ENCODE measurements around the gene GIT2. TPM values are rescaled to one million over a fixed set of nuclear protein-coding genes. Genes with fewer than 3 reads are reported as not detected.
A peak's percentile ranks its signal among the peaks of the same experiment; 100 is the strongest.
"Not testable (repeated sequence)": the region's sequence is repeated elsewhere in the genome, so short reads cannot be mapped to it uniquely, and the experiment has no call there.

GIT2 gene
- total RNA-seq, 1 donor from 2014 or later = 43.6 TPM

GRCh38 chr12:109892748-109893147 is 103.4 kb downstream of the GIT2 start:
- no peak for DNase-seq (ENCODE audit: low spot score)

DNA sequence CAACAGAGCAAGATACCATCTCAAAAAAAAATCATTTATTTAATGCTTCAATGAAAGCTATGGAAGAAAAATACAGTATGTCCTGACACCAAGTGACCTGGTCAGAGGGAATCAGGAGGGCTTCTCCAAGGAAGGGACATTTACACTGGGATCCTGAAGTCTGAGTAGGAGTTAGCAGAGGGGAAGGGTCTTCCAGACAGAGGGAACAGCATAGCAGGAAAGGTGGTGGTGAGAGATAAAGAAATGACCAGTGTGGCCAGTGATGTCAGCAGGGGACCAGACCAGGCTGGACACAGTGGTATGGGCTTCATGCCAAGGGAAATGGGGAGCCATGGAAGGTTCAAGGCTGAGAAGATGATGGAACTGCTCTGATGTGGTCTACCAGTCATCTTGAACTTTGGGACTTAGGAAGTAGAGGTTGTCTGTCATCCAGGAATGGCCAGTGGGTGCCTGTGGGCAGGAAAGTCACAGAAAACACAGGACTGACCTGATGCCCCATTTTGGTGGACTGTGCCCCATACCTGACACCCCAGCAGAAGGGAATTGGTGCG is 103.9 kb downstream of the GIT2 start:
- DNase-seq (ENCODE audit: low spot score) = no peak

- DNase-seq (ENCODE audit: low spot score) = not testable (repeated sequence)
Measured at GRCh38 chr12:109891731-109892130, 104.4 kb downstream of the GIT2 start.

DNA sequence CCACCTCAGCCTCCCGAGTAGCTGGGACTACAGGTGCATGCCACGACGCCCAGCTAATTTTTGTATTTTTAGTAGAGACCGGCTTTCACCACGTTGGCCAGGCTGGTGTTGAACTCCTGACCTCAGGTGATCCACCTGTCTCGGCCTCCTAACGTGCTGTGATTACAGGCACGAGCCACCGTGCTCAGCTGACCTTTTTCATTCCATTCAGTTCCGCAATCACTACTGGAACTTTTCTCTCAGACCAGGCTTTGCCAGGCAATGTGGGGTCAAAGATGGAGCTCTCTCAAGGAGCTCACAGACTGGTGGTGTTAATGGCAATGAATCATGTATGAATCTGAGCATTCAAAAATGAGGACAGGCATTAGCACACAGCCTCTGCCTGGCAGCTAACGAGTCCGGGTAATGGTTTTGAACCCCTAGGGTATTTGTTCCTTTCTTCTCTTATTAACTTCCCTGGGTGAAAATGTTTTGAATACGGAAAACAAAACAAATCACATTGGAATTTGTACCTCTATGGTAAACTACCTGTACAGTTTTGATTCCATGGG is 105.5 kb downstream of the GIT2 start:
- no peak for DNase-seq (ENCODE audit: low spot score)

GRCh38 chr12:109888179-109889020 is 107.8 kb downstream of the GIT2 start:
- no peak for DNase-seq (ENCODE audit: low spot score)

- no peak for DNase-seq (ENCODE audit: low spot score)
Measured at GRCh38 chr12:109885616-109886015, 110.6 kb downstream of the GIT2 start.

- no peak for DNase-seq (ENCODE audit: low spot score)
Measured at GRCh38 chr12:109883461-109883860, 112.7 kb downstream of the GIT2 start.

GRCh38 chr12:109881752-109882151 is 114.4 kb downstream of the GIT2 start:
- no peak for DNase-seq (ENCODE audit: low spot score)

DNA sequence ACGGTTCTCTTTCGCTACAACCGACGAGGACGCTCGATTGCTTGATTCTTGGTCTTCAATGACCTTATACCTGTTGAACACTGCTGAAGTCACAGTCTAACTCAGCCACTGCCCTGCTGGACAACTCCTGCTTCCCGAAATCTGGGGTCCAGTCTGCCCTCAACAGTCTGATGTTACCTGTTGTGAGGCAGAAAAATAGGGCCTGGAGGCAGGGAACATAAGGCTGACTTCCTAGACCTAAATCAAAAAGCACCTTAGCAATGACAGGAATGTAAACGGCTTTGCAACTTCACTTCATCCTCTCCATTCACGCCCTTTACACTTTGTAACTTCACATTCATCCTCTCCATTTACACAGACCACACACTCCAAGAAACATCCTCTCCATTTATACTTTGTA is 115.2 kb downstream of the GIT2 start:
- no peak for DNase-seq (ENCODE audit: low spot score)

GRCh38 chr12:109880043-109880931 is 115.9 kb downstream of the GIT2 start, which contains the start of gene GLTP:
TSS of gene GLTP (minus strand) at chr12:109880541. CDS start at chr12:109880374, 167 bp downstream.
- DNase-seq (ENCODE audit: low spot score) = peak; percentile 83

Other genes with a start within 250 kb of the GIT2 start
- 2.1 TPM for gene TRPV4, start 163.0 kb downstream of the GIT2 start, total RNA-seq
- gene GLTP, start 115.8 kb downstream of the GIT2 start, total RNA-seq = 28.2 TPM
- 18.8 TPM for gene TCHP, start 96.1 kb downstream of the GIT2 start, total RNA-seq
- 54.3 TPM for gene ANKRD13A, start 3.1 kb upstream of the GIT2 start, total RNA-seq
- 21.2 TPM for gene C12orf76, start 52.2 kb upstream of the GIT2 start, total RNA-seq
- 17.3 TPM for gene IFT81, start 128.0 kb upstream of the GIT2 start, total RNA-seq

Data from mucosa of gallbladder (tissue), 1 donor.